ENCODE results near the gene TPRN.

- TF ChIP-seq CTCF (IDR thresholded peaks at IDR 0.05) (no peak), EZH2 (IDR thresholded peaks at IDR 0.05) (no peak)
Observed at GRCh38 chr9:137206602-137207001, 6.1 kb upstream of the TPRN start.

Data from neural progenitor cell (in vitro differentiated cells).